Skeletal muscle satellite cell (primary cell): ENCODE data around the gene WDR5B. TPM values are rescaled to one million over a fixed set of nuclear protein-coding genes. Genes with fewer than 3 reads are reported as not detected.
"Not testable (repeated sequence)": the region's sequence is repeated elsewhere in the genome, so short reads cannot be mapped to it uniquely, and the experiment has no call there.

ENCODE experiments used
- H3K27me3 ChIP-seq: 2 replicates; pipeline ENCODE4 v1.7.0; 2013; ENCODE audit warnings: low read length; ENCODE audit not compliant: control insufficient read depth, insufficient read depth
- H3K36me3 ChIP-seq: 2 replicates; pipeline ENCODE4 v1.7.0; 2013; ENCODE audit warnings: mild to moderate bottlenecking, control low read depth, low read length; ENCODE audit not compliant: insufficient read depth
- H3K4me1 ChIP-seq: 2 replicates; pipeline ENCODE4 v1.7.0; 2013; ENCODE audit warnings: low read length; ENCODE audit not compliant: control insufficient read depth, insufficient read depth
- H3K4me2 ChIP-seq: 2 replicates; pipeline ENCODE4 v1.7.0; 2013; ENCODE audit warnings: mild to moderate bottlenecking, low read length
- H3K4me3 ChIP-seq: 2 replicates; pipeline ENCODE4 v1.7.0; 2013; ENCODE audit warnings: low read length
- H3K9ac ChIP-seq: 2 replicates; pipeline ENCODE4 v1.7.0; 2013; ENCODE audit warnings: mild to moderate bottlenecking, low read depth, low read length, moderate library complexity
- H3K9me3 ChIP-seq: replicated peaks from 2 replicates; pipeline ENCODE4 v1.7.0; 2013; ENCODE audit warnings: mild to moderate bottlenecking, control low read depth, low read length
- total RNA-seq: library from RNA; depleted of rRNA; stranded (reverse); fragments of >200 nt; gene quantifications from 2 replicates; pipeline ENCODE4 v1.2.3, GENCODE V29; 2012; rRNA removed

Gene WDR5B
- 4.6 TPM in 2 replicates for total RNA-seq

GRCh38 chr3:122415762-122416654, at the start of gene WDR5B:
WDR5B (minus strand) TSS chr3:122416062; CDS start chr3:122415528, 534 bp downstream.
- peaks cover 8% of the 10 kb centered on the region for H3K4me1 ChIP-seq
- peak within 1 kb of the TSS; percentile 89 for H3K4me2 ChIP-seq
- peak within 1 kb of the TSS; percentile 89 for H3K9ac ChIP-seq
- H3K9me3 ChIP-seq, result no peaks in the 10 kb centered on the region
- peaks cover 3% of the 10 kb centered on the region for H3K36me3 ChIP-seq
- peak within 1 kb of the TSS; percentile 75 for H3K4me3 ChIP-seq
- H3K27me3 ChIP-seq, result no peaks in the 10 kb centered on the region

- H3K4me1 ChIP-seq, result no peaks in the 10 kb centered on the region
- no peak overlapping the region for H3K9ac ChIP-seq
- peaks cover 53% of the 10 kb centered on the region for H3K36me3 ChIP-seq
- H3K27me3 ChIP-seq, result no peaks in the 10 kb centered on the region
- no peaks in the 10 kb centered on the region for H3K9me3 ChIP-seq
- no peak overlapping the region for H3K4me2 ChIP-seq
- H3K4me3 ChIP-seq, result no peak overlapping the region
Measured at GRCh38 chr3:122464659-122465058, 48.8 kb upstream of the WDR5B start.

GRCh38 chr3:122462406-122462805, 46.5 kb upstream of the WDR5B start:
- H3K4me2 ChIP-seq, result no peak overlapping the region
- no peaks in the 10 kb centered on the region for H3K27me3 ChIP-seq
- H3K9ac ChIP-seq, result no peak overlapping the region
- no peaks in the 10 kb centered on the region for H3K9me3 ChIP-seq
- no peaks in the 10 kb centered on the region for H3K4me1 ChIP-seq
- H3K36me3 ChIP-seq, result peaks cover 70% of the 10 kb centered on the region
- H3K4me3 ChIP-seq, result no peak overlapping the region

- Histone ChIP-seq H3K4me2 (no peak overlapping the region), H3K36me3 (peaks cover 73% of the 10 kb centered on the region), H3K9me3 (no peaks in the 10 kb centered on the region), H3K4me3 (no peak overlapping the region), H3K27me3 (no peaks in the 10 kb centered on the region), H3K9ac (no peak overlapping the region), H3K4me1 (no peaks in the 10 kb centered on the region)
Measured at GRCh38 chr3:122461806-122462205, 45.9 kb upstream of the WDR5B start.

- H3K4me3 ChIP-seq, result no peak overlapping the region
- no peaks in the 10 kb centered on the region for H3K4me1 ChIP-seq
- H3K36me3 ChIP-seq, result peaks cover 70% of the 10 kb centered on the region
- H3K27me3 ChIP-seq, result no peaks in the 10 kb centered on the region
- no peak overlapping the region for H3K4me2 ChIP-seq
- no peak overlapping the region for H3K9ac ChIP-seq
- H3K9me3 ChIP-seq, result no peaks in the 10 kb centered on the region
Measured at GRCh38 chr3:122458992-122459391, 43.1 kb upstream of the WDR5B start.

- Histone ChIP-seq H3K36me3 (peaks cover 73% of the 10 kb centered on the region), H3K27me3 (no peaks in the 10 kb centered on the region), H3K4me1 (no peaks in the 10 kb centered on the region), H3K9ac (no peak overlapping the region), H3K9me3 (no peaks in the 10 kb centered on the region), H3K4me2 (no peak overlapping the region), H3K4me3 (no peak overlapping the region)
Measured at GRCh38 chr3:122457706-122458105, 41.8 kb upstream of the WDR5B start.

GRCh38 chr3:122456074-122456473, 40.2 kb upstream of the WDR5B start:
- no peak overlapping the region for H3K4me3 ChIP-seq
- peaks cover 70% of the 10 kb centered on the region for H3K36me3 ChIP-seq
- no peaks in the 10 kb centered on the region for H3K9me3 ChIP-seq
- H3K27me3 ChIP-seq, result no peaks in the 10 kb centered on the region
- H3K4me1 ChIP-seq, result no peaks in the 10 kb centered on the region
- no peak overlapping the region for H3K9ac ChIP-seq
- no peak overlapping the region for H3K4me2 ChIP-seq

- Histone ChIP-seq H3K4me2 (no peak overlapping the region), H3K4me3 (no peak overlapping the region), H3K27me3 (no peaks in the 10 kb centered on the region), H3K9ac (no peak overlapping the region), H3K9me3 (no peaks in the 10 kb centered on the region), H3K4me1 (no peaks in the 10 kb centered on the region), H3K36me3 (peaks cover 59% of the 10 kb centered on the region)
Measured at GRCh38 chr3:122451371-122451770, 35.5 kb upstream of the WDR5B start.

- not testable (repeated sequence) for H3K9me3 ChIP-seq, H3K9ac ChIP-seq, H3K27me3 ChIP-seq, H3K4me1 ChIP-seq, H3K4me2 ChIP-seq, H3K4me3 ChIP-seq
- H3K36me3 ChIP-seq, result peaks cover 50% of the 10 kb centered on the region
Measured at GRCh38 chr3:122448218-122448617, 32.4 kb upstream of the WDR5B start.

- not testable (repeated sequence) for H3K9me3 ChIP-seq, H3K27me3 ChIP-seq, H3K4me3 ChIP-seq, H3K4me2 ChIP-seq, H3K9ac ChIP-seq, H3K4me1 ChIP-seq
- H3K36me3 ChIP-seq, result peaks cover 48% of the 10 kb centered on the region
Measured at GRCh38 chr3:122444491-122444887, 28.6 kb upstream of the WDR5B start.

- H3K27me3 ChIP-seq, H3K9ac ChIP-seq, H3K4me1 ChIP-seq, H3K4me3 ChIP-seq, H3K9me3 ChIP-seq, H3K4me2 ChIP-seq: not testable (repeated sequence)
- H3K36me3 ChIP-seq, result peaks cover 46% of the 10 kb centered on the region
Measured at GRCh38 chr3:122443762-122444490, 28.1 kb upstream of the WDR5B start.
